Glutamatergic neuron (in vitro differentiated cells): ENCODE measurements around the gene HOXB5. TPM values are rescaled to one million over a fixed set of nuclear protein-coding genes. Genes with fewer than 3 reads are reported as not detected.

Source experiments
- DNase-seq: peaks from one replicate; pipeline ENCODE4 v3.0.0; 2022
- H3K27ac Mint-ChIP-seq: one replicate; pipeline ENCODE4 v1.8.0; 2020; ENCODE audit warnings: mild to moderate bottlenecking, mixed read lengths, inconsistent platforms; ENCODE audit not compliant: unreplicated experiment
- H3K27me3 Mint-ChIP-seq: one replicate; pipeline ENCODE4 v1.8.0; 2020; ENCODE audit warnings: mild to moderate bottlenecking, moderate library complexity, mixed read lengths, inconsistent platforms; ENCODE audit not compliant: unreplicated experiment
- H3K36me3 Mint-ChIP-seq: one replicate; pipeline ENCODE4 v1.8.0; 2020; ENCODE audit warnings: mild to moderate bottlenecking, mixed read lengths, inconsistent platforms; ENCODE audit not compliant: unreplicated experiment
- H3K4me1 Mint-ChIP-seq: one replicate; pipeline ENCODE4 v1.8.0; 2020; ENCODE audit warnings: mild to moderate bottlenecking, low read depth, mixed read lengths, inconsistent platforms; ENCODE audit not compliant: unreplicated experiment
- H3K4me3 Mint-ChIP-seq: one replicate; pipeline ENCODE4 v1.8.0; 2020; ENCODE audit warnings: mild to moderate bottlenecking, mixed read lengths, inconsistent platforms; ENCODE audit not compliant: unreplicated experiment
- H3K9me3 Mint-ChIP-seq: one replicate; pipeline ENCODE4 v1.8.0; 2020; ENCODE audit warnings: mild to moderate bottlenecking, moderate library complexity, mixed read lengths, inconsistent platforms; ENCODE audit not compliant: unreplicated experiment
- CTCF ChIP-seq: fragments of 200-600 bp; sonication (generic); IDR thresholded peaks from one replicate; pipeline ENCODE4 v1.5.0; 2021; ENCODE audit not compliant: partially characterized antibody, unreplicated experiment
- total RNA-seq: library from RNA; stranded (reverse); fragmentation: NEBNext Ultra II Directional; extraction: Animal tissue kit (Norgen Biotek cat#: 25700); gene quantifications from one replicate; pipeline ENCODE4 v1.2.1, GENCODE V29; 2021; ENCODE audit not compliant: unreplicated experiment

The HOXB5 gene
- total RNA-seq, 1 donor from 2014 or later: not detected

- H3K4me3 Mint-ChIP-seq: no peak overlapping the region
- peaks cover 3% of the 10 kb centered on the region for H3K4me1 Mint-ChIP-seq
- no peak for TF ChIP-seq CTCF
- H3K27me3 Mint-ChIP-seq: peaks cover 37% of the 10 kb centered on the region
- no peak overlapping the region for H3K27ac Mint-ChIP-seq
- no peaks in the 10 kb centered on the region for H3K36me3 Mint-ChIP-seq
- DNase-seq: no peak
- peaks cover 8% of the 10 kb centered on the region for H3K9me3 Mint-ChIP-seq
Observed at GRCh38 chr17:48564188-48565021, 29.2 kb downstream of the HOXB5 start.

GRCh38 chr17:48563867-48564187 lies 29.8 kb downstream of the HOXB5 start:
- TF ChIP-seq CTCF: no peak
- Mint-ChIP-seq H3K9me3 (peaks cover 8% of the 10 kb centered on the region), H3K27ac (no peak overlapping the region), H3K36me3 (no peaks in the 10 kb centered on the region), H3K4me1 (peaks cover 3% of the 10 kb centered on the region), H3K4me3 (peak overlapping the region; percentile 26), H3K27me3 (peaks cover 37% of the 10 kb centered on the region)
- DNase-seq: no peak

- Mint-ChIP-seq H3K27ac (no peak overlapping the region), H3K36me3 (no peaks in the 10 kb centered on the region), H3K4me1 (peaks cover 3% of the 10 kb centered on the region), H3K9me3 (peaks cover 7% of the 10 kb centered on the region), H3K27me3 (peaks cover 38% of the 10 kb centered on the region), H3K4me3 (peak overlapping the region; percentile 26)
- DNase-seq: no peak
- no peak for TF ChIP-seq CTCF
Observed at GRCh38 chr17:48563385-48563838, 30.2 kb downstream of the HOXB5 start.

GRCh38 chr17:48562934-48563333 lies 30.6 kb downstream of the HOXB5 start:
- Mint-ChIP-seq H3K27me3 (peaks cover 39% of the 10 kb centered on the region), H3K9me3 (peaks cover 6% of the 10 kb centered on the region), H3K4me3 (no peak overlapping the region), H3K4me1 (peaks cover 3% of the 10 kb centered on the region), H3K36me3 (no peaks in the 10 kb centered on the region), H3K27ac (no peak overlapping the region)
- DNase-seq: no peak
- no peak for TF ChIP-seq CTCF

GRCh38 chr17:48561884-48562810 lies 31.4 kb downstream of the HOXB5 start:
- Mint-ChIP-seq H3K4me1 (peaks cover 3% of the 10 kb centered on the region), H3K27me3 (peaks cover 40% of the 10 kb centered on the region), H3K36me3 (no peaks in the 10 kb centered on the region), H3K4me3 (no peak overlapping the region), H3K9me3 (peaks cover 6% of the 10 kb centered on the region), H3K27ac (no peak overlapping the region)
- no peak for DNase-seq
- TF ChIP-seq CTCF: peak; percentile 16
